Activated B cell treated with CpG ODN at 0.5 μM for 24 hours (primary cell): ENCODE results near the gene GRIA1. TPM values are rescaled to one million over a fixed set of nuclear protein-coding genes. Genes with fewer than 3 reads are reported as not detected.

ENCODE experiments used
- ATAC-seq: fragments of 200-7000 bp; cut with Tn5 transposase; one replicate; pipeline ENCODE4 v1.10.0; 2021; ENCODE audit warnings: low read depth, mild to moderate bottlenecking, moderate library complexity
- CTCF ChIA-PET: fragments of 350-600 bp; sonication (Branson Sonifier 250); formaldehyde crosslinking; loops from one replicate; lab custom pipeline; 2021; ENCODE audit warnings: antibody characterized with exemption; lab: Charles Lee
- POLR2A ChIA-PET: fragments of 350-600 bp; sonication (Branson Sonifier 250); formaldehyde crosslinking; loops from one replicate; lab custom pipeline; 2021; ENCODE audit warnings: antibody characterized with exemption; lab: Charles Lee
- DNase-seq: peaks from one replicate; pipeline ENCODE4 v3.0.0; 2022
- H3K27ac Mint-ChIP-seq: one replicate; pipeline ENCODE4 v1.8.0; 2020; ENCODE audit warnings: mixed read lengths
- H3K27me3 Mint-ChIP-seq: one replicate; pipeline ENCODE4 v1.8.0; 2021; ENCODE audit warnings: mixed read lengths
- H3K36me3 Mint-ChIP-seq: one replicate; pipeline ENCODE4 v1.8.0; 2021; ENCODE audit warnings: low read depth, mixed read lengths
- H3K4me1 Mint-ChIP-seq: one replicate; pipeline ENCODE4 v1.8.0; 2021; ENCODE audit warnings: mixed read lengths
- H3K4me3 Mint-ChIP-seq: one replicate; pipeline ENCODE4 v1.8.0; 2020; ENCODE audit warnings: mild to moderate bottlenecking, mixed read lengths
- H3K9me3 Mint-ChIP-seq: one replicate; pipeline ENCODE4 v1.8.0; 2020; ENCODE audit warnings: mixed read lengths
- intact Hi-C: fragments of 100-400 bp; cut with micrococcal nuclease; formaldehyde crosslinking; loops from one replicate; pipeline ENCODE4 v1.15.1; 2024
- total RNA-seq: library from RNA; stranded (reverse); gene quantifications from 2 replicates; pipeline ENCODE4 v1.2.3, GENCODE V29; 2022
- TF ChIP-seq, protein P1 (sequence below): fragments of 200-600 bp; IDR thresholded peaks from one replicate; pipeline ENCODE4 v1.8.0; 2022; ENCODE audit warnings: antibody characterized with exemption, mild to moderate bottlenecking

The GRIA1 gene
- total RNA-seq, 1 donor from 2014 or later: not detected

DNA sequence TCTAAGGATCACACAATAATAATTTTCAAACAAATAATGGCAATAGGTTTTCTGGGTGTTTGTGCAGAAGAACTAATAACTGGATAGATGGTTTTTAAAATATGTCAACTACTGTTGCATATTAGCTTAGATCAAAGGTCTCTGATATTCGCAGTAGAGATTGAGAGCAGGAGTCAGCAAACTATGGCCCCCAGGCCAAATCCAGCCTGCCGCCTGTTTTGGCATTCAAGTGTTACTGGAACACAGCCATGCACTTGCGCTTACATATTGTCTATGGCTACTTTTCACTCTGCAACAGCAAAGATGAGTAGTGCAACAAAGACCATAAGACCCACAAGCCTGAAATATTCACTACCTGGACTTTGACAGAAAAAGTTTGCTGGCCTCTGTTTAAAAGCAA lies 260.8 kb downstream of the GRIA1 start:
- no peaks in the 10 kb centered on the region for H3K4me1 Mint-ChIP-seq
- TF ChIP-seq, protein P1, sequence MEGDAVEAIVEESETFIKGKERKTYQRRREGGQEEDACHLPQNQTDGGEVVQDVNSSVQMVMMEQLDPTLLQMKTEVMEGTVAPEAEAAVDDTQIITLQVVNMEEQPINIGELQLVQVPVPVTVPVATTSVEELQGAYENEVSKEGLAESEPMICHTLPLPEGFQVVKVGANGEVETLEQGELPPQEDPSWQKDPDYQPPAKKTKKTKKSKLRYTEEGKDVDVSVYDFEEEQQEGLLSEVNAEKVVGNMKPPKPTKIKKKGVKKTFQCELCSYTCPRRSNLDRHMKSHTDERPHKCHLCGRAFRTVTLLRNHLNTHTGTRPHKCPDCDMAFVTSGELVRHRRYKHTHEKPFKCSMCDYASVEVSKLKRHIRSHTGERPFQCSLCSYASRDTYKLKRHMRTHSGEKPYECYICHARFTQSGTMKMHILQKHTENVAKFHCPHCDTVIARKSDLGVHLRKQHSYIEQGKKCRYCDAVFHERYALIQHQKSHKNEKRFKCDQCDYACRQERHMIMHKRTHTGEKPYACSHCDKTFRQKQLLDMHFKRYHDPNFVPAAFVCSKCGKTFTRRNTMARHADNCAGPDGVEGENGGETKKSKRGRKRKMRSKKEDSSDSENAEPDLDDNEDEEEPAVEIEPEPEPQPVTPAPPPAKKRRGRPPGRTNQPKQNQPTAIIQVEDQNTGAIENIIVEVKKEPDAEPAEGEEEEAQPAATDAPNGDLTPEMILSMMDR: no peak
- no peaks in the 10 kb centered on the region for H3K9me3 Mint-ChIP-seq
- H3K36me3 Mint-ChIP-seq: no peaks in the 10 kb centered on the region
- intact Hi-C loops: no loop called here
- DNase-seq (no peak), ATAC-seq (no peak)
- no peaks in the 10 kb centered on the region for H3K27me3 Mint-ChIP-seq
- no peak overlapping the region for H3K27ac Mint-ChIP-seq
- CTCF ChIA-PET: no interaction called here
- H3K4me3 Mint-ChIP-seq: no peak overlapping the region
- POLR2A ChIA-PET: no interaction called here

DNA sequence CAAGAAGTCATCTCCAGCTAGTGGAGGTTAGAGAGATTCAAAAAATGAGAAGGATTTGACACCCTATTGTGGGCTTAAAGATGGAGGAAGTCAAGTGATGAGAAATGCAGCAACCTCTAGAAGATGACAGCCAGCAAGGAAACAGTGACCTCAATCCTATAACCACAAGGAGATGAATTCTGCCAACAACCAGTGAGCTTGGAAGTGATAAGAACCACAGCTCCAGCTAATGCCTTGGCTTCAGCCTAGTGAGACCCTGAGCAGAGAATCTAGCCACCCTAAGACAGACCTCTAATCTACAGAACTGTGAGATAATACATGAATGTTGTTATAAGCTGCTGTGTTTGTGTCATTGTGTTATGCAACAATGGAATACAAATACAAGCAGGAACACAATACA lies 262.4 kb downstream of the GRIA1 start:
- no peak overlapping the region for H3K27ac Mint-ChIP-seq
- H3K4me1 Mint-ChIP-seq: no peaks in the 10 kb centered on the region
- no peak overlapping the region for H3K4me3 Mint-ChIP-seq
- TF ChIP-seq, protein P1: no peak
- no peaks in the 10 kb centered on the region for H3K36me3 Mint-ChIP-seq
- peaks cover 10% of the 10 kb centered on the region for H3K9me3 Mint-ChIP-seq
- no peak for ATAC-seq
- DNase-seq: no peak
- CTCF ChIA-PET: no interaction called here
- intact Hi-C loops: no loop called here
- H3K27me3 Mint-ChIP-seq: no peaks in the 10 kb centered on the region
- POLR2A ChIA-PET: no interaction called here

DNA sequence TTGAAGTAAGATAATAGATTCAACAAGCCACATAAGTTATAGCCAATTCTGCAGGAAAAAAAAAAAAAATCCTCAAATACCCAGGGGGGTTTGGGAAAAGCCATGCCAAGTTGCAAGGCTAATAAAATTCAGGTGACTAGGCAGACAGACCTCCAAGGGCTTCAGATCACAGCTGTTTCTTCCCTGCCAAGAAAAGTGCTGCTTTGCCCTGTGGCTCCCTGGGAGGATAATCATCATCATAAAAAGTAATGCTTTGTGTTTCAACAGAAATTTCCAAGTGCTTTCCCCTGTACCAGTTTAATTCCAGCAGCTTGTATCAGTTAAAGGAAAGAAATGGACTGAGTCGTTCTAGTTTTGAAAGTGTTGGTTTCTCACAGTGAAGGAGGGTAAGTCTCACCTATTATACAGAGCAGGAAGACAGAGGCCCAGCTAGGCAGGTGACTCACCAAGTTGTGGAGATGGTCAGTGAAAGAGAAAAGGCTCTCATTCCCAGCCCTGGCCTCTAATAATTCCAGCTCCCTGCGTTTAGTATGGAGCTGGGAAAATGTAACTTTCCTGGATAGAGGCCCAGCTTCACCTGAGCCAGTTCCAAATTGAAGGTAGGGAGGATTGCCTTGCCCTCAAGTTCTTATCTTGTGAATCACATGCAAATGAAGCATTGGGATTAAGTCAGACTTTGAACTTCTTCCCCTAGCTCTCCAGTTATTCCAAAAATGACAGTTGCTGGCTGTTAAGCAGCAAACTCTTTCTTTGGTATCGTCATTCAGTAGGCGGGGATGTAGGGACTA lies 263.4 kb downstream of the GRIA1 start:
- no peaks in the 10 kb centered on the region for H3K27me3 Mint-ChIP-seq
- no peaks in the 10 kb centered on the region for H3K36me3 Mint-ChIP-seq
- no peak overlapping the region for H3K4me3 Mint-ChIP-seq
- DNase-seq (no peak), ATAC-seq (no peak)
- intact Hi-C loops: no loop called here
- H3K27ac Mint-ChIP-seq: no peak overlapping the region
- ChIA-PET CTCF (no interaction called here), POLR2A (no interaction called here)
- H3K9me3 Mint-ChIP-seq: peaks cover 10% of the 10 kb centered on the region
- no peaks in the 10 kb centered on the region for H3K4me1 Mint-ChIP-seq
- TF ChIP-seq, protein P1: no peak

DNA sequence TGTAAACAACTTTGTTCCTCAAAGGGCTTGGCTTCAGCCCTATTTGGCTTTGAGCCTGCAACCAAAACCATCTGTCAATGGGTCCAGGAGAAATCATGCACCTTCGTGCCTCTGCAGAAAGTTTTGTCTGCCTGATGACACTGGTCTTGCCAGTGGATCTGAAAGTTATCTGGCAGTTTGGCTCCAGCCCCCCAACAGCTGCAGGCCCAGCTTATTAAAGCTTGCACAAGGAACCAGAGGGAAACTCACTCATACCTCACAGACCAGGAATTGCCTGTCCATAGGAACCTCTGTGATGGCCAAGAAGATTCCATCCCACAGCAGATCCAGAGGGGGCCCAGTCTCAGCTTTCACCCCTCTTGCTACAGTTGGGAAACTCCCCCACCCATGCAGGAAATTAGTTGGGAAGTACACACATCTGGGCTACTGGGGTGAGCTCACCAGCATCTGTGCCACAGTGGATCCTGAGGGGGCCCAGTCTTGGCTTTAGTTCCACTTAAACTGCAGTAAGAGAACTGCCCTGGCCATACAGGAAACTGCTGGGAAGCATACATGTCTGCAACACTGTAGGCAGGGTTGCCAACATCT lies 265.5 kb downstream of the GRIA1 start:
- Mint-ChIP-seq H3K4me1 (no peaks in the 10 kb centered on the region), H3K4me3 (no peak overlapping the region), H3K27me3 (no peaks in the 10 kb centered on the region), H3K27ac (no peak overlapping the region), H3K9me3 (peaks cover 12% of the 10 kb centered on the region), H3K36me3 (no peaks in the 10 kb centered on the region)
- POLR2A ChIA-PET: no interaction called here
- intact Hi-C loops: no loop called here
- no peak for DNase-seq
- CTCF ChIA-PET: no interaction called here
- TF ChIP-seq, protein P1: no peak
- no peak for ATAC-seq

DNA sequence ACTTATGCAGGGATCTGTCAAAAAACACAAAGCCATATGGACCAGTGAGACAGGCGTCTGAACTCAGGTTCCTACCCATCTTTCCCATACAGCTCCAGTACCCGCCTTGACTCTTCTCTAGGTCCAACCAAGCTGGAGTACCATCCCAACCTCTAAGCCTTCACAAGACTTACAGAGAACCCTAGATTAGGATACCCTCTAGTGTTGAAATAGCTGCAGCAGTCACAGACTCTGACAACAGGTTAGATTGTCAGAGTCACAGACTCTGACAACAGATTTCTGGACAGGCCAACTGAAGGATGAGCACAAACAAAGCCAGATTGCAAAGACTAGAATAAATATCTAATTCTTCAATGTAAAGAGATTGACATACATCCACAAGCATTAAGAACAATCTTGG lies 266.1 kb downstream of the GRIA1 start:
- Mint-ChIP-seq H3K4me3 (no peak overlapping the region), H3K27me3 (no peaks in the 10 kb centered on the region), H3K36me3 (no peaks in the 10 kb centered on the region), H3K27ac (no peak overlapping the region), H3K9me3 (peaks cover 13% of the 10 kb centered on the region), H3K4me1 (no peaks in the 10 kb centered on the region)
- intact Hi-C loops: no loop called here
- ChIA-PET POLR2A (no interaction called here), CTCF (no interaction called here)
- DNase-seq (no peak), ATAC-seq (no peak)
- TF ChIP-seq, protein P1: no peak
